Left lung (tissue), 10 donors: ENCODE results near the gene ALDH3A1. TPM values are rescaled to one million over a fixed set of nuclear protein-coding genes. Genes with fewer than 3 reads are reported as not detected.

Experiments used
- ATAC-seq: fragments of 200-7000 bp; cut with Tn5 transposase; one replicate; pipeline ENCODE4 v1.9.1; 2020; ENCODE audit warnings: moderate library complexity
- DNase-seq, 4 donors: peaks; one replicate each; pipeline ENCODE4 v3.0.0-alpha.2; 2013 to 2020
- H3K27ac ChIP-seq, 2 donors: fragments of 200-600 bp; sonication (generic) in 1 of 2; one replicate each; pipeline versions ENCODE4 v1.5.0 to v1.8.0; 2020 to 2021
- H3K27me3 ChIP-seq, 2 donors: fragments of 200-600 bp; sonication (generic) in 1 of 2; one replicate each; pipeline versions ENCODE4 v1.5.0 to v1.8.0; 2020 to 2021
- H3K36me3 ChIP-seq, 2 donors: fragments of 200-600 bp; sonication (generic) in 1 of 2; one replicate each; pipeline versions ENCODE4 v1.5.0 to v1.8.0; 2020 to 2021
- H3K4me1 ChIP-seq, 2 donors: fragments of 200-600 bp; one replicate each; pipeline ENCODE4 v1.8.0; 2021
- H3K4me3 ChIP-seq, 2 donors: fragments of 200-600 bp; sonication (generic) in 1 of 2; one replicate each; pipeline versions ENCODE4 v1.5.0 to v1.8.0; 2020 to 2021; ENCODE audit warnings: mild to moderate bottlenecking in 1 of 2
- H3K9me3 ChIP-seq, 2 donors: fragments of 200-600 bp; sonication (generic) in 1 of 2; one replicate each; pipeline versions ENCODE4 v1.5.0 to v1.8.0; 2020 to 2021
- CTCF ChIP-seq, 2 donors: fragments of 200-600 bp; sonication (generic) in 1 of 2; IDR thresholded peaks; one replicate each; pipeline versions ENCODE4 v1.5.0 to v1.8.0; 2021; ENCODE audit warnings: antibody characterized with exemption in 2 of 2
- intact Hi-C, 2 donors: fragments of 100-400 bp; cut with DNase I; formaldehyde crosslinking; loops; one replicate each; pipeline versions ENCODE4 v1.11.2 to v1.14.2; 2022
- polyA plus RNA-seq, 6 donors: library from polyadenylated mRNA; unstranded; fragments of 120-200 nt; gene quantifications; one replicate each; pipeline ENCODE4 v1.2.1, GENCODE V29; 2013; ENCODE audit not compliant: insufficient read length in 6 of 6
- total RNA-seq, 2 donors: library from RNA; stranded (reverse); fragmentation: NEBNext Ultra II Directional; extraction: Animal tissue kit (Norgen Biotek cat#: 25700); gene quantifications; one replicate each; pipeline ENCODE4 v1.2.1, GENCODE V29; 2021
- donor health status: DM: no; HTN: yes; CAD: no.
- donor health status: DM: no; HTN: no; CAD: no.

ALDH3A1 gene
- total and polyA plus RNA-seq, 8 donors: 0.41 to 4.7 (median 0.68) TPM

DNA sequence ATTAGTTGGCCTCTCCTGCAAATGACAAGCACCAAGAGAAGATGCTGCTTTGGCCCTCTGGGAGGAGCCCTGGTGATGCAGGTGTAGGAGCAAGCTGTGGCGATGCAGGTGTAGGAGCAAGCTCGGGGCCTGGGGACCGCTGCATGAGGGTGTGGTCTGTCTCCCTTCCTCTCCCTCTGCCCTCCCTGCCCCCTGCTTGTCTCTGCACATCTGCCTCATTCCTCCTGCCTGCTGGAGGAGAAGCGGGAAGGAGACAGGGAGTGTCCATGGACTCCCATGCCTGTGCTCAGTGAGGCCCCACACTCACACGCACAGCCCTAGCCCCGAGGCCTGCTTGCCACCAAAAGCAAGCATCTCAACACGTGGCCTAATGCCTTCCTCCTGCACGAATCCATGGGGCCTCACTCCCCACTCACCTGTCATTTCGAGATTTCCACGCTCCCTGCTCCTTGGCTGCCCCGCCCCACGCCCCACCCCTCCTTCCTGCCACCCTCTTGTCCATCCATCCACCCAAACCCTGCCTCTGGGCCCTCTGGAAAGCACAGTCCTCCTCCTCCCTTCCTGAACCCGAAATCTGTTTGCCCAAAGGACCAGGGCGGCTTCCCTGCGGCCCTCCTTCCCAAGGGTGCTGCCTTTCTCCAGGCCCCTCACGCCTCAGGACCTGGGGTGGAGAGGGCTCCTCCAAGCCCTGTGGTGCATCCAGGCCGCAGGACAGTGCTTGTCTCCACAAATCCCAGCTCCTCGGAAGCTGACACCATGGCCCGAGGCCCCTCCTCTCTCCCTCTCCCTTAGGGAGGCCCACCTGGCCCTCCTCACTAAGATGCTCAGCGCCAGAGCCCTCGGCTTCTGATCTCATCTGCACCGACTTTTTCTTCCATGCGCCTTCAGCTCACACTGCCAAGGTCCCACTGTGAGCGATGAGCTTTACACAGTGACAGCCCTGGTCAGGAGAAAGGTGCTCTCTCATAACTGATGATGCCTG is 11.8 kb upstream of the ALDH3A1 start:
- Histone ChIP-seq H3K27me3 (no peaks in the 10 kb centered on the region), H3K4me1 (peaks cover 0 to 4% of the 10 kb centered on the region in 2 donors), H3K27ac (no peak overlapping the region), H3K4me3 (no peak overlapping the region), H3K9me3 (no peaks in the 10 kb centered on the region), H3K36me3 (no peaks in the 10 kb centered on the region)
- intact Hi-C loops: loop anchor here in 1 of 2 donors (10.0 kb wide), 1 partner anchor 245 kb away; no protein-coding TSS in a partner anchor
- DNase-seq: peak in 1 of 4 donors; percentile 62
- TF ChIP-seq CTCF (IDR thresholded peaks at IDR 0.05): no peak
- ATAC-seq: no peak

GRCh38 chr17:19757536-19758180 is 9.6 kb upstream of the ALDH3A1 start:
- Histone ChIP-seq H3K9me3 (no peaks in the 10 kb centered on the region), H3K27ac (no peak overlapping the region)
- intact Hi-C loops: no loop called here

GRCh38 chr17:19756546-19756945 is 8.4 kb upstream of the ALDH3A1 start:
- Histone ChIP-seq H3K9me3 (no peaks in the 10 kb centered on the region), H3K27ac (no peak overlapping the region), H3K4me3 (no peak overlapping the region), H3K27me3 (no peaks in the 10 kb centered on the region), H3K4me1 (peaks cover 0 to 15% of the 10 kb centered on the region in 2 donors), H3K36me3 (no peaks in the 10 kb centered on the region)
- no peak for TF ChIP-seq CTCF (IDR thresholded peaks at IDR 0.05)
- ATAC-seq (no peak), DNase-seq (no peak)
- intact Hi-C loops: no loop called here

More at GRCh38 chr17:19757536-19758180, 9.6 kb upstream of the ALDH3A1 start:
- ATAC-seq (no peak), DNase-seq (no peak)
- no peak for TF ChIP-seq CTCF (IDR thresholded peaks at IDR 0.05)
- H3K27me3 ChIP-seq: no peaks in the 10 kb centered on the region
- no peaks in the 10 kb centered on the region for H3K36me3 ChIP-seq
- no peak overlapping the region for H3K4me3 ChIP-seq
- peaks cover 0 to 14% of the 10 kb centered on the region in 2 donors for H3K4me1 ChIP-seq

- intact Hi-C loops: no loop called here
- H3K4me3 ChIP-seq: no peak overlapping the region
- H3K27ac ChIP-seq: no peak overlapping the region
- peaks cover 0 to 15% of the 10 kb centered on the region in 2 donors for H3K4me1 ChIP-seq
- no peaks in the 10 kb centered on the region for H3K36me3 ChIP-seq
- no peaks in the 10 kb centered on the region for H3K27me3 ChIP-seq
- ATAC-seq (no peak), DNase-seq (no peak)
- no peak for TF ChIP-seq CTCF (IDR thresholded peaks at IDR 0.05)
- no peaks in the 10 kb centered on the region for H3K9me3 ChIP-seq
Measured at GRCh38 chr17:19755821-19756510, 7.9 kb upstream of the ALDH3A1 start.
